ENCODE data around the gene SRGAP3. TPM values are rescaled to one million over a fixed set of nuclear protein-coding genes. Genes with fewer than 3 reads are reported as not detected.

Gene SRGAP3
- total and polyA plus RNA-seq, 7 experiments from 2014 or later, result 1.4 to 6.0 (median 4.6) TPM

DNA sequence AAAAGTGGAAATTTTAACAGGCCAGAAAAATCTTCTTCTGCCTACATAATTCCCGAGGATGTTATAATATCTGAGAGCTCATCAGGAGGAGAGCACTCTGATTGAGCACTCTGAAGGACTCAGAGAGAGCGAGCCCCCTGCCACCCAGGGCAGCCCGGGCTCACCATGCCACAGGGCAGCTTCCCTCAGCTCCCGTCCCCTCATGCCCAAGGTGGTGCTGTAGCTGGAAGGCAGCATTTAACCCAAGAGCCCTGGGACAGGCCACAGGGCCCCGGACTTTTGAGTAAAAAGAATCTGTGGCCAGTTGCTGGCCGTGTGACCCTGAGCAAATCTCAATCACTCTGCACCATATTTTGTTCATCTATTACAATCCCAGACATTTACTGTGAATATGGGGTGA, 262.7 kb downstream of the SRGAP3 start:
- Mint-ChIP-seq H3K27ac (no peak overlapping the region), H3K4me3 (no peak overlapping the region), H3K9me3 (no peaks in the 10 kb centered on the region), H3K36me3 (no peaks in the 10 kb centered on the region), H3K27me3 (peaks cover 0 to 5% (median 0%) of the 10 kb centered on the region in 5 donors), H3K4me1 (peaks cover 0 to 7% (median 5%) of the 10 kb centered on the region in 7 donors)
- POLR2A ChIA-PET, result no interaction called here
- H3K9me3 ChIP-seq (ENCODE audit: control insufficient read depth in 2 of 3, low read length in 3 of 3), result no peaks in the 10 kb centered on the region
- H3K27ac ChIP-seq (ENCODE audit: low read depth, low read length), result no peak overlapping the region
- no peak for DNase-seq
- no peak for ATAC-seq
- no peaks in the 10 kb centered on the region for H3K36me3 ChIP-seq (ENCODE audit: control insufficient read depth in 2 of 3, insufficient read depth in 3 of 3, low read length in 3 of 3)
- H3K4me1 ChIP-seq (ENCODE audit: control insufficient read depth in 2 of 2, insufficient read depth in 2 of 2, low read length in 2 of 2), result no peaks in the 10 kb centered on the region
- no peaks in the 10 kb centered on the region for H3K27me3 ChIP-seq (ENCODE audit: control insufficient read depth in 2 of 2, insufficient read depth in 2 of 2, low read length in 2 of 2)
- CTCF ChIA-PET, result interaction anchor here (0.6 to 2.6 kb wide), 4 partner anchors 10 to 1826 kb away, joined by 3 to 19 read pairs (median 5); no protein-coding TSS in a partner anchor
- H3K4me3 ChIP-seq (ENCODE audit: low read length), result no peak overlapping the region
- intact Hi-C loops (cut with micrococcal nuclease), result loop anchor here in 1 of 2 donors (5.0 kb wide), 1 partner anchor 81 kb away; no protein-coding TSS in a partner anchor

DNA sequence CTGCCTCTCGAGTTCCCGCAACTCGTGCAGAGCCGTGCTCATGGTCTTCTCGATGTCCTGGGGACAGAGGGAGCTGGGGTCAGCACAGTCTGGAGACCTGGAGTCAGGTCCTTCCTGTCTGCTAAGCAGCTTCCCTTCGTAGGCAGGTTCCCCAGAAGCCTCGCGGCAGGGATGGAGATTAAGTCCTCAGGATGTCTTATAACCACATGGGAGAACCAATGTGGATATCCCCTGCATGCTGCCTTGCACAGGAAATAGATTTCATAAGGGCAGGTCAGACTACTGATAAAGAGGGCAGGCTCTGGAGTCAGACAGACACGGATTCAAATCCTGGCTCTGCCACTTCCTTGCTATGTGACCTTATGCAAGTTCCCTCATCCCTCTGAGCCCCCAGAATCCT, 263.6 kb downstream of the SRGAP3 start:
- CTCF ChIA-PET, result interaction anchor here (2.6 kb wide), 1 partner anchor 317 kb away, joined by 19 read pairs; no protein-coding TSS in a partner anchor

DNA sequence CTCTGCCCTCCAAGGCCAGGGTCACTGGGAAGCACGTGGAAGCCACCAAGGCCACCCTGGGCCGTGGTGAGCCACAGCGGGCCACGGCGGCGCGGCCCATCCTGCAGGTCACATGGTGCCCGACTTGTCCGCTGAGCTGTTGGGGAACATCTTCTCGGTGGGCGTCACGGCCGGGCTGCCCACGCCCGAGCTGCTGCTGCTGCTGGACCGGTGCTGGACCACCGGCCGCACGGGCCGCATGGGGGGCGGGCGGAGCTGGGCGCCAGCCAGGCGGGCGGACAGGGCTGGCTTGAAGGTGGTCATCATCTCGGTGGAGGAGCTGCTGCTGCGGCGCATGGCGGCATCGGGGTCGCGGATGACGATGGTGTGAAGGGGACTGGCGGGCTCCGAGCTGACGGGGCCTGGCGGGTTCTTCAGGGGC, 264.0 kb downstream of the SRGAP3 start:
- ChIA-PET POLR2A (no interaction called here), CTCF (no interaction called here)
- no peak for ATAC-seq
- Histone ChIP-seq H3K36me3 (ENCODE audit: control insufficient read depth in 2 of 3, insufficient read depth in 3 of 3, low read length in 3 of 3) (no peaks in the 10 kb centered on the region), H3K27ac (ENCODE audit: low read depth, low read length) (no peak overlapping the region), H3K4me3 (ENCODE audit: low read length) (no peak overlapping the region), H3K27me3 (ENCODE audit: control insufficient read depth in 2 of 2, insufficient read depth in 2 of 2, low read length in 2 of 2) (no peaks in the 10 kb centered on the region), H3K9me3 (ENCODE audit: control insufficient read depth in 2 of 3, low read length in 3 of 3) (no peaks in the 10 kb centered on the region), H3K4me1 (ENCODE audit: control insufficient read depth in 2 of 2, insufficient read depth in 2 of 2, low read length in 2 of 2) (no peaks in the 10 kb centered on the region)
- intact Hi-C loops (cut with micrococcal nuclease), result loop anchor here in 1 of 2 donors (5.0 kb wide), 1 partner anchor 82 kb away; no protein-coding TSS in a partner anchor
- no peak for DNase-seq
- H3K9me3 Mint-ChIP-seq, result peaks cover 0 to under 1% (median 0%) of the 10 kb centered on the region in 11 donors
- H3K27ac Mint-ChIP-seq, result no peak overlapping the region
- peaks cover 0 to 6% (median 3%) of the 10 kb centered on the region in 5 donors for H3K27me3 Mint-ChIP-seq
- H3K36me3 Mint-ChIP-seq, result no peaks in the 10 kb centered on the region
- H3K4me3 Mint-ChIP-seq, result no peak overlapping the region
- H3K4me1 Mint-ChIP-seq, result peaks cover 0 to 7% (median 5%) of the 10 kb centered on the region in 7 donors

More for the DNA sequence above, 263.6 kb downstream of the SRGAP3 start:
- Mint-ChIP-seq H3K4me3 (no peak overlapping the region), H3K4me1 (peaks cover 0 to 7% (median 5%) of the 10 kb centered on the region in 7 donors), H3K27ac (no peak overlapping the region), H3K36me3 (no peaks in the 10 kb centered on the region), H3K27me3 (peaks cover 0 to 6% (median 0%) of the 10 kb centered on the region in 5 donors), H3K9me3 (no peaks in the 10 kb centered on the region)
- POLR2A ChIA-PET, result no interaction called here
- ATAC-seq (no peak), DNase-seq (no peak)
- no peaks in the 10 kb centered on the region for H3K27me3 ChIP-seq (ENCODE audit: control insufficient read depth in 2 of 2, insufficient read depth in 2 of 2, low read length in 2 of 2)
- no peak overlapping the region for H3K27ac ChIP-seq (ENCODE audit: low read depth, low read length)
- intact Hi-C loops (cut with micrococcal nuclease), result loop anchor here in 1 of 2 donors (5.0 kb wide), 1 partner anchor 81 kb away; no protein-coding TSS in a partner anchor
- no peaks in the 10 kb centered on the region for H3K4me1 ChIP-seq (ENCODE audit: control insufficient read depth in 2 of 2, insufficient read depth in 2 of 2, low read length in 2 of 2)
- H3K36me3 ChIP-seq (ENCODE audit: control insufficient read depth in 2 of 3, insufficient read depth in 3 of 3, low read length in 3 of 3), result no peaks in the 10 kb centered on the region
- H3K9me3 ChIP-seq (ENCODE audit: control insufficient read depth in 2 of 3, low read length in 3 of 3), result no peaks in the 10 kb centered on the region
- H3K4me3 ChIP-seq (ENCODE audit: low read length), result no peak overlapping the region

DNA sequence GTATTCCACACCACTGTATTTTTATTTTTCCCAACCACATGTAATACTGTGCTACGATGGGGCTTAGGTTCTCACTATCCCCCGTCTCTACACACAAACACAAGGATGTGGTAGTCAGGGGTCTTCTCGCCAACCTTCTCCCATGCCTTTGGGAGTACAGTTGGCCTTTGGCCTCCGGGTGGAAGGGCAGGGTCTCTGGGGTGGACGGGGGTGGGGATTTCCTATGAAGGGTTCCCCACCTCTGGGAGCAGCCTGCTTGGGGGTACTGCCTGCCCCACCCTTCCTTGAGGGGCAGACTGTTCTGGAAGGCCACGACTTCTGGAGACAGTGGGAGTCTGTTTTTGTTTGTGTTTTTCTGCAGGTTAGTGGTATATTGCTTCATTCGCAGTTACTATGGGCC, 264.9 kb downstream of the SRGAP3 start:
- H3K36me3 Mint-ChIP-seq, result no peaks in the 10 kb centered on the region
- no peak for DNase-seq
- H3K9me3 Mint-ChIP-seq, result peaks cover 0 to 6% (median 0%) of the 10 kb centered on the region in 11 donors
- ATAC-seq, result no peak
- Histone ChIP-seq H3K27me3 (ENCODE audit: control insufficient read depth in 2 of 2, insufficient read depth in 2 of 2, low read length in 2 of 2) (no peaks in the 10 kb centered on the region), H3K9me3 (ENCODE audit: control insufficient read depth in 2 of 3, low read length in 3 of 3) (peaks cover 0 to 2% (median 0%) of the 10 kb centered on the region in 3 experiments), H3K27ac (ENCODE audit: low read depth, low read length) (no peak overlapping the region), H3K4me1 (ENCODE audit: control insufficient read depth in 2 of 2, insufficient read depth in 2 of 2, low read length in 2 of 2) (no peaks in the 10 kb centered on the region), H3K36me3 (ENCODE audit: control insufficient read depth in 2 of 3, insufficient read depth in 3 of 3, low read length in 3 of 3) (no peaks in the 10 kb centered on the region), H3K4me3 (ENCODE audit: low read length) (no peak overlapping the region)
- ChIA-PET POLR2A (no interaction called here), CTCF (interaction anchor here (1.0 kb wide), 1 partner anchor 315 kb away, joined by 3 read pairs; no protein-coding TSS in a partner anchor)
- H3K27ac Mint-ChIP-seq, result no peak overlapping the region
- H3K27me3 Mint-ChIP-seq, result peaks cover 0 to 10% (median 6%) of the 10 kb centered on the region in 5 donors
- intact Hi-C loops (cut with micrococcal nuclease), result no loop called here
- peaks cover 0 to 7% (median 5%) of the 10 kb centered on the region in 7 donors for H3K4me1 Mint-ChIP-seq
- H3K4me3 Mint-ChIP-seq, result no peak overlapping the region

DNA sequence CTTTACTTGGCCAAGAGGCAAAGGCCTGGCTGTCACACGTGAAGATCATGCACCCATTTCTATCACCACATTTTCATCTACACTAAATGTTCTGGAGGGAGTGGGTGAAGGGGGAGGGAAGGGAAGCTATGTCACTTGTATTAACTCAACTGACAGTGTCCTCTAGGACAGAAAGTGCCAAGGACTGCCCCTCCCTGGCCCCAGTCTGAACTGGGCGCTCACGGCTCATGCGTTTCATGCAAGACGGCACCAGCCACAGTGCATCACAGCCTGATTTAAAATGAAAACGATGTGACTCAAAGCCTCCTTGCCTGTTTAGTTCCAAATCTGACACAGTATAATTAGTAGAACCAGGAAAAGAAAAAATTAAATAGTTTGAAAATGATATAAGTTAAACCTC, 265.4 kb downstream of the SRGAP3 start:
- H3K27me3 ChIP-seq (ENCODE audit: control insufficient read depth in 2 of 2, insufficient read depth in 2 of 2, low read length in 2 of 2), result no peaks in the 10 kb centered on the region
- no peak overlapping the region for H3K27ac ChIP-seq (ENCODE audit: low read depth, low read length)
- ChIA-PET CTCF (interaction anchor here (1.0 kb wide), 1 partner anchor 315 kb away, joined by 3 read pairs; no protein-coding TSS in a partner anchor), POLR2A (no interaction called here)
- DNase-seq (no peak), ATAC-seq (no peak)
- H3K4me1 Mint-ChIP-seq, result peaks cover 0 to 7% (median 5%) of the 10 kb centered on the region in 7 donors
- intact Hi-C loops (cut with micrococcal nuclease), result no loop called here
- H3K4me3 ChIP-seq (ENCODE audit: low read length), result no peak overlapping the region
- H3K4me3 Mint-ChIP-seq, result no peak overlapping the region
- peaks cover 0 to 7% (median 0%) of the 10 kb centered on the region in 3 experiments for H3K9me3 ChIP-seq (ENCODE audit: control insufficient read depth in 2 of 3, low read length in 3 of 3)
- no peaks in the 10 kb centered on the region for H3K4me1 ChIP-seq (ENCODE audit: control insufficient read depth in 2 of 2, insufficient read depth in 2 of 2, low read length in 2 of 2)
- no peak overlapping the region for H3K27ac Mint-ChIP-seq
- H3K27me3 Mint-ChIP-seq, result peaks cover 0 to 10% (median 8%) of the 10 kb centered on the region in 5 donors
- peaks cover 0 to 10% (median 3%) of the 10 kb centered on the region in 11 donors for H3K9me3 Mint-ChIP-seq
- H3K36me3 Mint-ChIP-seq, result no peaks in the 10 kb centered on the region
- no peaks in the 10 kb centered on the region for H3K36me3 ChIP-seq (ENCODE audit: control insufficient read depth in 2 of 3, insufficient read depth in 3 of 3, low read length in 3 of 3)

DNA sequence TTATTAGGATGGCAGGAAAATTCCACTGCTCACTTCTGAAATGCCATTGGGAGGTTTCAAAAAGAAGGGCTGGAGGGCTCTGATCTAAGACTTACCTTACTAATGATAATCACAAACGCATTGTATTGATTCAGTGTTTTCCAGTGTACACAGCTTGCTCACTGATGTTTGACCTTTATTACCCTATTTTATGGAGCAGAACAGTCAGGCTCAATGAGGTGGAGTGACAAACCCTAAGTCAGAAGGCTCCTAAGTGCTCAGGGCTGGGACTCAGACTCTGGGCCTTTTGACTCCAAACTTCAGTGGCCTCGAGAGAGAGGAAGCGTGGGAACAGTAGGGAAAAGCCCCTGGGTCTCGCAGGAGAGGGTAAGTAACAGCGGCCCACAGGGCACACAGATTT, 265.9 kb downstream of the SRGAP3 start:
- Histone ChIP-seq H3K27me3 (ENCODE audit: control insufficient read depth in 2 of 2, insufficient read depth in 2 of 2, low read length in 2 of 2) (no peaks in the 10 kb centered on the region), H3K4me3 (ENCODE audit: low read length) (no peak overlapping the region), H3K9me3 (ENCODE audit: control insufficient read depth in 2 of 3, low read length in 3 of 3) (peaks cover 0 to 10% (median 0%) of the 10 kb centered on the region in 3 experiments), H3K36me3 (ENCODE audit: control insufficient read depth in 2 of 3, insufficient read depth in 3 of 3, low read length in 3 of 3) (no peaks in the 10 kb centered on the region), H3K27ac (ENCODE audit: low read depth, low read length) (no peak overlapping the region), H3K4me1 (ENCODE audit: control insufficient read depth in 2 of 2, insufficient read depth in 2 of 2, low read length in 2 of 2) (no peaks in the 10 kb centered on the region)
- intact Hi-C loops (cut with micrococcal nuclease), result no loop called here
- H3K36me3 Mint-ChIP-seq, result no peaks in the 10 kb centered on the region
- H3K27me3 Mint-ChIP-seq, result peaks cover 0 to 10% (median 8%) of the 10 kb centered on the region in 5 donors
- peaks cover 0 to 7% (median 5%) of the 10 kb centered on the region in 7 donors for H3K4me1 Mint-ChIP-seq
- DNase-seq (no peak), ATAC-seq (no peak)
- ChIA-PET POLR2A (no interaction called here), CTCF (interaction anchor here (1.0 kb wide), 1 partner anchor 316 kb away, joined by 3 read pairs; no protein-coding TSS in a partner anchor)
- peaks cover 0 to 12% (median 3%) of the 10 kb centered on the region in 11 donors for H3K9me3 Mint-ChIP-seq
- no peak overlapping the region for H3K27ac Mint-ChIP-seq
- H3K4me3 Mint-ChIP-seq, result no peak overlapping the region

DNA sequence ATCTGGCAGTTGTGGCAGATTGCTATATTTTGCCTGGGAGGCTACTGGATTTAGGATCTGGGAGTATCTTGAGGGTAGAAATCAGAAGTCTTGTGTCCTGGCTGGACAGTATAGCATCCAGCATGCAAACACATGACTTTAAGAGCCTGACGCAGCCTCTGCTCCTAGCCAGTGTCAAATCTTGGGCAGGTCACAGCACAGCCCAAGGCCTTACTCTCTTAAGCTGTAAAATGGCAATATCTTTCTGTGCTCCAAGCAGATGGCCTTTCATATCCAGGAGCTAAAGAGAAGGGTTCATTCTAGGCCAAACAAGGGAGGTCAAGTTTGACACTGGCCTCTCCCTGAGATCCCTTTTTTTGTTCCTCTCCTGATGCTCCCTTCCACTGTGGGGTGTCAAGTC, 266.4 kb downstream of the SRGAP3 start:
- ATAC-seq (no peak), DNase-seq (no peak)
- H3K9me3 Mint-ChIP-seq, result peaks cover 0 to 18% (median 3%) of the 10 kb centered on the region in 11 donors
- POLR2A ChIA-PET, result no interaction called here
- H3K27me3 Mint-ChIP-seq, result peaks cover 0 to 13% (median 10%) of the 10 kb centered on the region in 5 donors
- intact Hi-C loops (cut with micrococcal nuclease), result no loop called here
- H3K4me3 Mint-ChIP-seq, result no peak overlapping the region
- no peak overlapping the region for H3K27ac Mint-ChIP-seq
- Histone ChIP-seq H3K27me3 (ENCODE audit: control insufficient read depth in 2 of 2, insufficient read depth in 2 of 2, low read length in 2 of 2) (no peaks in the 10 kb centered on the region), H3K4me3 (ENCODE audit: low read length) (no peak overlapping the region), H3K27ac (ENCODE audit: low read depth, low read length) (no peak overlapping the region), H3K4me1 (ENCODE audit: control insufficient read depth in 2 of 2, insufficient read depth in 2 of 2, low read length in 2 of 2) (no peaks in the 10 kb centered on the region), H3K36me3 (ENCODE audit: control insufficient read depth in 2 of 3, insufficient read depth in 3 of 3, low read length in 3 of 3) (no peaks in the 10 kb centered on the region), H3K9me3 (ENCODE audit: control insufficient read depth in 2 of 3, low read length in 3 of 3) (peaks cover 0 to 10% (median 0%) of the 10 kb centered on the region in 3 experiments)
- CTCF ChIA-PET, result no interaction called here
- peaks cover 0 to under 1% (median 0%) of the 10 kb centered on the region in 5 donors for H3K36me3 Mint-ChIP-seq
- peaks cover 0 to 5% (median 5%) of the 10 kb centered on the region in 7 donors for H3K4me1 Mint-ChIP-seq
